ENCODE data around the gene TYMP.

TYMP gene

GRCh38 chr22:50537765-50538164 is 8.0 kb upstream of the TYMP start:
- no peak for DNase-seq

- DNase-seq: no peak
Measured at GRCh38 chr22:50536226-50536625, 6.4 kb upstream of the TYMP start.

DNA sequence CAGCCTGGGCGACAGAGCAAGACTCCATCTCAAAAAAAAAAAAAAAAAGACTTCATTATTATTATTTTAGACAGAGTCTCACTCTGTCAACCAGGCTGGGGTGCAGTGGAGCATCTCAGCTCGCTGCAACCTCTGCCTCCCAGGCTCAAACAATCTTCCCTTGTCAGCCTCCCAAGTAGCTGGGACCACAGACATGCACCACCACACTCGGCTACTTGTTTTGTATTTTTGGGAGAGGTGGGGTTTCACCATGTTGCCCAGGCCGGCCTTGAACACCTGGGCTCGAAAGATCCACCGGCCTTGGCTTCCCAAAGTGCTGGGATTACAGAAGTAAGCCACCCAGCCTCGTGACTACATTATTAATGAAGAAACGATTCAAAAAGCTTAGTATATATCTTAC is 5.3 kb upstream of the TYMP start:
- no peak for DNase-seq

DNA sequence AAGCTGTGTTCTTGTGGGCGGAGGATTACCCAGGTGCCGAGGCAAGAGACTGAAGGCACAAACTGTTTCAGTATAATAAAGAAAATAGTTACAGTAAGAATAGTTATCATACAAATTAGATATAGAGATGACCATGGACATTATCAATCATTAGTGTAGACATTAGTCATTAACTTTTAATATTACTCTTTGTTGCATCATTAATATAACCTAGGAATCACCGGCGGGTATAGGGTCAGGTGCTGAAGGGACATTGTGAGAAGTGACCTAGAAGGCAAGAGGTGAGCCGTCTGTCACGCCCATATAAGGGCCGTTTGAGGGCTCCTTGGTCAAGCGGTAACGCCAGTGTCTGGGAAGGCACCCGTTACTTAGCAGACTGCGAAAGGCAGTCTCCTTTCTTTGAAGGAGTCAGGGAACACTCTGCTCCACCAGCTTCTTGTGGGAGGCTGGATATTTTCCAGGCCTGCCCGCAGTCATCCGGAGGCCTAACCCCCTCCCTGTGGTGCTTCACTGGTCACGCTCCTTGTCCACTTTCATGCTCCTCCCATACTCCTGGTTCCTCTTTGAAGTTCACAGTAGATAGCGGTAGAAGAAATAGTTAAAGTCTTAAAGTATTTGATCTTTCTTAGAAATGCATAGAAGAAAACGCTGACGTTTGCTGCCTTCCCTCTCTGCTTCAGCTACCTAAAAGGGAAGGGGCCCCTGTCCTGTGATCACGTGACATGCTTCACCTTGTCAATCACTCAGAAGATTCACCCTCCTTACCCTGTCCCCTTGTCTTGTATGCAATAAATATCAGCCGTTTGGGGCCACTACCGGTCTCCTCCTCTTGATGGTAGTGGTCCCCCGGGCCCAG is 4.3 kb upstream of the TYMP start:
- DNase-seq: peak; percentile 49

GRCh38 chr22:50532824-50533796 is 3.3 kb upstream of the TYMP start:
- no peak for DNase-seq

DNA sequence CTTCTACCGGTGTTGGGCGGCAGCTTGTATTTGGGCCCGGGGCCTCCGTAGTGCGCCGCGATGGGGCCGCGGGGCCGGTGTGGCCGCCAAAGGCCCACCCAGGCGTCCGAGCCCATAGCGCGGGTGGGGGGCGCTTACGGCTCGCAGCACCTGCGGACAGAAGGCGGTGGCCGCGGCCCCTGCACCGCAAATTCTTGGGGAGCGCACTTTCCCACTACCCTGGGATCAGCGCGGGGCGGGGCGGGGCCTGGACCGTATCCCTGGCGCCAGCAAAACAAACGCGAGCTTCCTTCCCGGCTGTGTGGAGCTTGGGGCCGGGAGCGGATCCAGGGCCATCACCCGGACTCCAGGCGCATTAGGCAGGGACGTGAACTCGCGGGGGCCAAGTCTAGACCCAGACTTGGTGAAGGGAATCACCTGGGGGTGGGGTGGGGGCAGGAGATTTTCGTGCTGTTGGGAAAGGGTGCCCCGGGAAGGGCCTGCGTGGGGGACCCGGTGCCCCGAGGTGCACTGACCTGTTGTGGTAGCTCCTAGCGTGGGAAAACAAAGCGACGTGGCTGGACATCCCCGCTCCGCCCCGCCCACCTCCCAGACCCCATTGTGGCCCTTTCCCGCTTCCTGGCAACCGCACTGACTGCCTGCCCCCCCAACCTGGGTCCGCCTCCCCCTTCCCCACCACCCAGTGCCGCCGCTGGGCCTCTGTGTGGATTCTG is 2.3 kb upstream of the TYMP start:
- DNase-seq: no peak

DNA sequence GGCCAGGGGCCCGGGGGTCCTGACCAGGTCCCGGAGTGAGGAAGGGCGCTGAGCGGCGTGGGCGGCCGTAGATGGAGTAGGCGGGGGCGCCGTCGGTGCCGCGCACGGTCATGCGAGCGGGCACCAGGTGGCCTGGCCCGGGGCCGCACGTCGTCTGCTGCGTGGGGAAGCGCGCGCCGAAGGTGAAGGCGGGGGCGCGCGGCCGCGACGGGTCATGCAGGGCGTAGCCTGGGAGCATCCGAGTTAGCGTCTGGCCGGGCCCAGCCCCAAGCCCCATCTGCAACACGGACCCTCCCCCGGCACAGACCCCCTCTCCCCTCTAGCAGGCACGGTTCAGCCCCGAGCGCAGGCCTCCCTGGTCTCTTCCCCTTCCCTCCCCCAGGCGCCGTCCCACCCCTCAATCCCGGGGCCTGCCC is 1.7 kb upstream of the TYMP start:
- no peak for DNase-seq

DNA sequence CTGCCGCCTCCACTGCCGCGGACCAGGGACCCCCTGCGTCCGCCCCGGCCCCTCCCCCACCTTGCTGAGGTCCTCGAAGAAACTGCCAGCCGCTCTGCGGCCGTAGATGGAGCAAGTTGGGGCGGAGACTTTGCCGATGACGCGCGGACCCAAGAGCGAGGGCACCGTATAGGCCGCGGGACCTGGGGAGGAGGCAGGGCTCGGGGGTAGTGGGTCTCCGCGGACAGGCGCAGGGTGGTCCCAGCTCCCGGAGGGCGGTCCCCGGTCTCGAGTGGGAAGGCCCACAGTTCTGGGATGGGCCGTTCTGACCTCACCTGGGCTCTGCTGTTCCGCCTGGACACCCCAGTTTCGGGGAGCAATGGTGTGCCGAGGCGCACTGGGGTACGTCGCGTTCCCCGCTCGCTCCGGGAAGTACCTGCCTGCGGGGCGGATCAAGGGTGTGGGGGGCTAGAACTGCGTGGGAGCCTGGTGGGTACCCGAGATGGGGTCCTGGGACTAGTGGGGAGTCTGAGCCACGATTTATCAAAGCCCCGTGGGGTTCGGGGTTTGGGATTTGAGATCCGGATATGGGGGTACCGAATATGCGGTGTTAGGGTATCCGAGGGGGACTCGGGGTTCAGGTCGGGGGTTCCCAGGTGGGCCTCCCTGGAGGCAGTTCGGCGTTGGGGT is 1.2 kb upstream of the TYMP start:
- DNase-seq: no peak

DNA sequence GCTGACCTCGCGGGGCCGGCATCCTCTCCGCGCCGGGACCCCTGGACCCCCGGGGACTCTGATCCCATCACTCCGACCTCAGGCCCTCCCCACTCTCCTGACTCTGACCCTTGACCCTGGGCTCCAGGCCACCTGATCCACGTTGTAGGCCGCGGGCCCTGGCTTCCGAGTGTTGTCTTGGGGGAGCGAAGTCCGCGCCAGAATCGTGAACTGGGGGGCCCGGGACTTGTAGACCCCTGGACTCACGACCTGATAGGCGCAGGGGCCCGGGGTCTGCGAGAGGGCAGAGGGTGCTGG is 716 bp upstream of the TYMP start:
- no peak for DNase-seq

GRCh38 chr22:50529416-50529896 is 356 bp downstream of the TYMP start:
- no peak for DNase-seq

GRCh38 chr22:50528682-50529415 is 963 bp downstream of the TYMP start:
- no peak for DNase-seq

DNA sequence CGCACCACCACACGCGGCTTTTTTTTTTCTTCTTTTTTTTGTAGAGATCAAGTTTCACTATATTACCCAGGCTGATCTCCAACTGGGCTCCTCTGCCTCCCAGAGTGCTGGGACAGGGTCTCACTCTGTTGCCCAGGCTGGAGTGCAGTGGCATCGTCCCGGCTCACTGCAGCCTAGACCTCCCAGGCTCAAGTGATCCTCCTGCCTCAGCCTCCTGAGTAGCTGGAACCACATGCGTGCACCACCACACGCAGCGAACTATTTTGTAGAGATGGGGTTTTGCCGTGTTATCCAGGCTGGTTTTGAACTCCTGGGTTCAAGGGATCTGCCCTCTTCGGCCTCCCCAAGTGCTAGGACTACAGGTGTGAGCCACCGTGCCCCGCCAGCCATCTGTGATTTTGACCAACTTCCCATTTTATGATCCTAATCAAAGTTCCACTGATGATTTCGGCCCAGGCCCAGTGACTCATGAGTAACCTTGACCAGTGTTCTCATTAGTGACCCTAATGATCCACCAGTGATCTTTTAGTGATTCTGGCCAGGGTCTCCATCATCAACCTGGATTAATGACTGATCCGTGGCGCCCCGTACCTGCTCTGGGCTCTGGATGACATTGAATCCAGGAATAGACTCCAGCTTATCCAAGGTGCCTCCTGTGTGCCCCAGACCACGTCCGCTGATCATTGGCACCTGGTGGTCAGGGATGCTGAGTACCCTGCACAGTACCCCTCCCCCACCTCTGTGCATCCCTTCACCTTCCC is 1.7 kb downstream of the TYMP start:
- no peak for DNase-seq

DNA sequence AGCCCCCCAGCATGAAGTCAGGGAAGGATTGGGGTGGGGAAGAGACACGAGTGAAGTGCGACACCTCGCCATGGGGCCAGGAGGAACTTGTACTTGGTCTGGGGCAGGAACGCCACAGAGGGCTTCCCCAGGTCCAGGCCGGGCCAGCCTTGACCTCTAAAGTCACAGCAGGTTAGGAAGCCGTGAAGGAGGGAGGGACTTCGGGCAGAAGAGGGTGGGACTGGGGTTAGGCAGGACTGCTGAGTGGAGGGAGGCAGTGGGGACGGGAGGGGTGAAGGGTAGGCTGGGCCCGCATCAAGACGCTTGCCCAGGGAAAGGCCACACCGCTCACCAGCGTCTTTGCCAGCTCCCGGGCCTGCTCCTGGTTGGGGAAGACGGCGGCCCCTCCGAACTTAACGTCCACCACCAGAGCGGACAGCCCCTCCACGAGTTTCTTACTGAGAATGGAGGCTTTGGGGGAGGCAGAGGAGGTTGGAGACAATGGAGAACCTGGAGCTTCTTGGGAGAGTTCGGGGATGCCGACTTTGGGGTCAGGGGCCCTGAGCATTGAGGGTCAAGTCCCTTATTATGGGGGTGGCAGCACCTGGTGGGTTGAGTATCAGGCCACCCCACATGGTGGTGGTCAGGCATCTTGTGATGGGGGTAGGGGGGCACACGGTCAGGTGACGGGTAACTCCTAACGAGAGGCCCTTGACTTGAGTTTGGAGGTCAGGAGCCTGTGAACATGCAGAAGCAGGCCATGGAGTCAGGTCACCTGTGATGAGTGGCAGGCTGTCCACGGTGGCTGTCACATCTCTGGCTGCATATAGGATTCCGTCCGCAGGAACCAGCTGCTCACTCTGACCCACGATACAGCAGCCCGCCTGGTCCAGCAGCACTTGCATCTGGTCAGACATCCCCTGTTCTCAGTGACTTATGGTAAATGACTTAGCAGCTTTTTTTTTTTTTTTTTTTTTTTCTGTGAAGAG is 2.7 kb downstream of the TYMP start:
- no peak for DNase-seq

DNA sequence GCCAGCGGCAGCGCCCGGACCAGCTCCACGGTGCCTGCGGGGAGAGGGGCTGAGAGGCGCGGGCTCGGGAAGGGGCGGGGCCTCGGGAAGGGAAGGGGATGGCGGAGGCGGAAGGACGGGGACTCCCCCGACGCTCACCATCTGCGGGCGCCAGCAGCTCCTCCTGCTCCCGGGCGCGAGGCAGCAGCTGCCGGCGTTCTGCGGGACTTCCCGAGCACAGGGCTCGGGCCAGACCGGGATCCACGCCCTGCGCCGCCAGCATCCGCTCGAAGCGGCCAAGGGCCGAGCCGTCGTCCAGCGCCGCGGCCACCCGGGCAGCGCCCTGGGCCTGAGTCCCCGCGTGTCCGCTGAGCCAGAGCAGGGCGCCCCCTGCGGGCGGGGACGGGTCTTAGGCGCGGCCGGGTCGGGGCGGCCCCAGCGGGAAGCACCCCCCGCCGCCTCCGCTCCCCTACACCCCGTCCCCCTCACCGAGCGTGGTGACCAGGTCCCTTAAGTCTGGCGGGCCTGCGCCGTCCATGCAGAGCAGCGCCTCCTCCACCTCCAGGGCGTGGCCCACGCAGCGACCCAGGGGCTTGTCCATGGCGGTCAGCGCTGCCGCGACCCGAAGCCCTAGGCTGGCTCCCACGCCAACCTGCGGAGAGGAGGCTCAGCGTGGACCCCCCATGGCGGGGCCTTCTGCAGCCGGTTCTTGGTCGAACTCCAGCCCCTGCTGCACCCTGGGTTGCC is 3.5 kb downstream of the TYMP start:
- DNase-seq: peak; percentile 37

DNA sequence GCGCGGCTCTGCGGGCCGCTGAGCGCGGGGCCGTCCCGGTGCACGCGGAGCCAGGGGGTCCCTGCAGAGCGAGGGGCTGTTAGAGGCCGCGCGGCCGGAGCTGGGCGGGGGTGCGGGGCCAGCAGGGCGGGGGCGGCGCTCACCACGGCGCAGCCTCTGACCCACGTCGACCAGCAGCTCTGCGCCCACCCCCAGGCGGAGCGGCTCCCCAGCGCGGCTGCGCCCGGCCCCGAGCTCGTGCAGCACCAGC is 4.0 kb downstream of the TYMP start:
- DNase-seq: no peak

GRCh38 chr22:50525104-50525857 is 4.5 kb downstream of the TYMP start, which contains the start of gene SCO2:
Gene SCO2, minus strand, starts transcription at chr22:50525598. Its CDS starts 1,187 bp downstream, at chr22:50524411.
- DNase-seq: no peak

DNA sequence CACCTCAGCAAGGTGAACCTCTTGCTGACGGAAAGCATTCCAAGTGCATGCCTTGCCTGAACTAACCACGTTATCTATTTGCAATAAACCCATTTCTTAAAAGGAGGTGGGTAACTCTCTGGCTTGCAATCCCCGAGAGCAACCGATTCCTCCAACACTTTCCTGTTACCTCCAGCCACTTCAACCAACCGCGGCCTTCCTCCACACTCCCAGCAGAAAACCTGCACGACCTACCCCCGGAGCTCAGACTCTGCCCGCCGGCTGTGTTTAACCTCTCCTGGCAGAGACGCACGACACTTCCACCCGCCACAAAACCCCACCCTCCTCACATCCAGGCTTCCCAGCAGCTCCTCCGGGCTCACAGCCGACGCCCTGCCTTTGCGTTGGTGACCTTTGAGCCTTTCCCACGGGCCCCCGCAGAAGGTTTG is 5.1 kb downstream of the TYMP start:
- no peak for DNase-seq
